H1 (cell line): ENCODE data around the gene MAN1C1. TPM values are rescaled to one million over a fixed set of nuclear protein-coding genes. Genes with fewer than 3 reads are reported as not detected.

Source experiments
- CTCF ChIA-PET: fragments of 300-600 bp; sonication (Branson Sonifier 250); formaldehyde crosslinking; loops from one replicate; lab custom pipeline; 2021; ENCODE audit not compliant: partially characterized antibody; lab: Charles Lee
- POLR2A ChIA-PET: fragments of 300-600 bp; sonication (Branson Sonifier 250); formaldehyde crosslinking; loops from one replicate; lab custom pipeline; 2021; ENCODE audit warnings: inconsistent platforms; ENCODE audit not compliant: partially characterized antibody; lab: Charles Lee
- DNase-seq, 2 experiments: peaks; one replicate each; pipeline versions ENCODE4 v3.0.0 to v3.0.0-alpha.2; 2010 to 2022; ENCODE audit warnings: low spot score in 2 of 2, low read depth in 1 of 2, mixed read lengths in 1 of 2
- FAIRE-seq: peaks from 2 replicates; lab custom pipeline; 2011; peaks lifted over from hg19 to GRCh38; lab: Jason Lieb, UNC
- H2AFZ ChIP-seq: 2 replicates; pipeline ENCODE4 v1.8.1; 2012; ENCODE audit warnings: low read length, inconsistent platforms
- H2AK5ac ChIP-seq: 2 replicates; pipeline ENCODE4 v1.6.1; 2013; ENCODE audit warnings: low read depth, low read length
- H2BK120ac ChIP-seq: replicated peaks from 2 replicates; pipeline ENCODE3; 2013; ENCODE audit warnings: low read depth, low read length, inconsistent platforms
- H2BK12ac ChIP-seq: 2 replicates; pipeline ENCODE4 v1.6.1; 2013; ENCODE audit warnings: low read depth, low read length
- H2BK15ac ChIP-seq: 2 replicates; pipeline ENCODE4 v1.6.1; 2013; ENCODE audit warnings: low read length
- H2BK20ac ChIP-seq: 2 replicates; pipeline ENCODE4 v1.6.1; 2013; ENCODE audit warnings: low read length
- H2BK5ac ChIP-seq: 2 replicates; pipeline ENCODE4 v1.6.1; 2013; ENCODE audit warnings: low read depth, low read length
- H3K14ac ChIP-seq: 2 replicates; pipeline ENCODE4 v1.6.1; 2013; ENCODE audit warnings: inconsistent platforms; ENCODE audit not compliant: insufficient read length
- H3K18ac ChIP-seq: 2 replicates; pipeline ENCODE4 v1.6.1; 2013; ENCODE audit warnings: low read length; ENCODE audit errors: extremely low read depth
- H3K23ac ChIP-seq: 2 replicates; pipeline ENCODE4 v1.6.1; 2013; ENCODE audit warnings: inconsistent platforms; ENCODE audit not compliant: insufficient read length
- H3K23me2 ChIP-seq: 2 replicates; pipeline ENCODE4 v1.6.1; 2013; ENCODE audit warnings: low read depth, low read length
- H3K27ac ChIP-seq: 2 replicates; pipeline ENCODE4 v1.6.1; 2011; ENCODE audit warnings: low read depth, low read length, inconsistent platforms
- H3K27me3 ChIP-seq, 4 experiments: replicated peaks in 1 of 4; 1 replicate in 1 of 4; 2 replicates in 3 of 4; pipeline versions ENCODE4 v1.6.1 to v1.8.1; 2011 to 2013; ENCODE audit warnings: low read length in 3 of 4, mild to moderate bottlenecking in 3 of 4, inconsistent platforms in 2 of 4, mixed read lengths in 2 of 4, moderate library complexity in 1 of 4; ENCODE audit not compliant: control insufficient read depth in 3 of 4, insufficient read depth in 3 of 4; ENCODE audit errors: extremely low read depth in 1 of 4
- H3K36me3 ChIP-seq, 4 experiments: 2 replicates each; pipeline versions ENCODE4 v1.6.1 to v1.8.1; 2011 to 2013; ENCODE audit warnings: mild to moderate bottlenecking in 4 of 4, low read length in 3 of 4, moderate library complexity in 2 of 4, control low read depth in 1 of 4, inconsistent platforms in 1 of 4; ENCODE audit not compliant: insufficient read depth in 4 of 4, control insufficient read depth in 2 of 4
- H3K4ac ChIP-seq: replicated peaks from 2 replicates; pipeline ENCODE3; 2013; ENCODE audit warnings: low read length, low read depth, mixed read lengths, inconsistent platforms; ENCODE audit not compliant: insufficient read length
- H3K4me1 ChIP-seq, 4 experiments: replicated peaks in 1 of 4; 1 replicate in 1 of 4; 2 replicates in 3 of 4; pipeline versions ENCODE4 v1.6.1 to v1.8.1; 2011 to 2013; ENCODE audit warnings: low read length in 3 of 4, inconsistent platforms in 2 of 4, mixed read lengths in 1 of 4; ENCODE audit not compliant: insufficient read depth in 4 of 4, control insufficient read depth in 3 of 4
- H3K4me2 ChIP-seq, 2 experiments: 2 replicates each; pipeline versions ENCODE4 v1.6.1 to v1.8.1; 2011 to 2013; ENCODE audit warnings: low read depth in 2 of 2, low read length in 2 of 2, control low read depth in 1 of 2, inconsistent platforms in 1 of 2, mild to moderate bottlenecking in 1 of 2; ENCODE audit not compliant: insufficient read depth in 1 of 2
- H3K4me3 ChIP-seq, 4 experiments: fragments of 200-600, 300-600 bp in 1 of 4; sonication (generic), shearing (Covaris generic), sonication (Bioruptor Twin) in 1 of 4; 2 replicates each; pipeline versions ENCODE4 v1.5.1 to v1.8.1; 2011 to 2016; ENCODE audit warnings: low read length in 4 of 4, low read depth in 3 of 4, control low read depth in 2 of 4, inconsistent platforms in 2 of 4, mild to moderate bottlenecking in 2 of 4, mixed read lengths in 1 of 4, moderate library complexity in 1 of 4; ENCODE audit not compliant: insufficient read depth in 2 of 4; ENCODE audit errors: extremely low read depth in 1 of 4
- H3K56ac ChIP-seq: replicated peaks from 2 replicates; pipeline ENCODE3; 2013; ENCODE audit warnings: low read depth, mild to moderate bottlenecking, mixed read lengths, low read length, inconsistent platforms; ENCODE audit not compliant: insufficient read length
- H3K79me1 ChIP-seq: 2 replicates; pipeline ENCODE4 v1.6.1; 2013; ENCODE audit warnings: low read depth, low read length, control low read depth
- H3K79me2 ChIP-seq, 2 experiments: 2 replicates each; pipeline versions ENCODE4 v1.6.1 to v1.8.1; 2012 to 2013; ENCODE audit warnings: low read length in 2 of 2, mild to moderate bottlenecking in 2 of 2, inconsistent platforms in 1 of 2; ENCODE audit not compliant: insufficient read depth in 2 of 2, control insufficient read depth in 1 of 2
- H3K9ac ChIP-seq, 4 experiments: replicated peaks in 1 of 4; 1 replicate in 1 of 4; 2 replicates in 3 of 4; pipeline versions ENCODE4 v1.6.1 to v1.8.1; 2011 to 2013; ENCODE audit warnings: low read depth in 3 of 4, low read length in 3 of 4, control low read depth in 2 of 4, mild to moderate bottlenecking in 2 of 4, moderate library complexity in 2 of 4, inconsistent platforms in 1 of 4; ENCODE audit errors: extremely low read depth in 1 of 4
- H3K9me3 ChIP-seq, 2 experiments: 2 replicates each; pipeline versions ENCODE4 v1.6.1 to v1.8.1; 2012 to 2013; ENCODE audit warnings: mild to moderate bottlenecking in 2 of 2, moderate library complexity in 2 of 2, control low read depth in 1 of 2, inconsistent platforms in 1 of 2, low read depth in 1 of 2, low read length in 1 of 2, mixed read lengths in 1 of 2; ENCODE audit not compliant: insufficient read depth in 2 of 2
- H4K20me1 ChIP-seq, 2 experiments: replicated peaks in 1 of 2; 2 replicates each; pipeline versions ENCODE3 to v1.8.1; 2011 to 2013; ENCODE audit warnings: inconsistent platforms in 2 of 2, low read length in 2 of 2, mild to moderate bottlenecking in 1 of 2; ENCODE audit not compliant: insufficient read depth in 2 of 2, control insufficient read depth in 1 of 2
- H4K5ac ChIP-seq: 2 replicates; pipeline ENCODE4 v1.6.1; 2013; ENCODE audit warnings: low read length, low read depth, mixed read lengths, inconsistent platforms; ENCODE audit not compliant: insufficient read length
- H4K8ac ChIP-seq: 2 replicates; pipeline ENCODE4 v1.8.0; 2013; ENCODE audit warnings: mild to moderate bottlenecking, moderate library complexity, low read length, inconsistent platforms; ENCODE audit not compliant: insufficient read depth; ENCODE audit errors: extremely low read depth
- H4K91ac ChIP-seq: replicated peaks from 2 replicates; pipeline ENCODE3; 2013; ENCODE audit warnings: low read length, mixed read lengths, inconsistent platforms; ENCODE audit not compliant: insufficient read length
- ATF2 ChIP-seq: IDR thresholded peaks from 2 replicates; pipeline ENCODE4 v1.6.1; 2012; ENCODE audit warnings: low read length, inconsistent platforms
- ATF3 ChIP-seq: IDR thresholded peaks from 2 replicates; pipeline ENCODE4 v1.6.1; 2011; ENCODE audit warnings: low read depth, mild to moderate bottlenecking, low read length; ENCODE audit not compliant: insufficient read depth
- TAF1 ChIP-seq: IDR thresholded peaks from 2 replicates; pipeline ENCODE4 v1.6.1; 2011; ENCODE audit warnings: mild to moderate bottlenecking, low read depth, low read length
- WGBS, 2 experiments: shearing (Covaris generic) in 1 of 2; methylation state at CpG; one replicate each; pipeline versions ENCODE4 v1.1.6 to v1.1.7; 2013 to 2015; ENCODE audit warnings: low lambda C conversion rate in 2 of 2, mixed read lengths in 2 of 2, inconsistent platforms in 1 of 2, low coverage in 1 of 2, missing lambda C conversion rate in 1 of 2; ENCODE audit not compliant: insufficient replicate concordance in 2 of 2, insufficient coverage in 1 of 2, insufficient read length in 1 of 2; ENCODE audit errors: extremely low coverage in 1 of 2, missing lambda C conversion rate in 1 of 2; 5-methylcytosine and 5-hydroxymethylcytosine counted together
- polyA plus RNA-seq, 7 experiments: library from polyadenylated mRNA; depleted of rRNA in 3 of 7; stranded (reverse) in 5 of 7; unstranded in 2 of 7; fragments of >200 nt in 5 of 7; fragments of 200-250 nt in 2 of 7; gene quantifications; 1 replicate in 5 of 7; 2 replicates in 1 of 7; 4 replicates in 1 of 7; pipeline versions ENCODE4 v1.2.1 to v1.2.3, GENCODE V29; 2011 to 2013; ENCODE audit warnings: missing spikeins in 2 of 7, mixed read lengths in 2 of 7
- total RNA-seq: library from RNA; stranded (reverse); fragmentation: NEBNext Ultra II Directional; extraction: Animal tissue kit (Norgen Biotek cat#: 25700); gene quantifications from 2 replicates; pipeline ENCODE4 v1.2.1, GENCODE V29; 2021

Gene MAN1C1
- total and polyA plus RNA-seq, 2 of the 8 experiments (the other 6 are each of a cell fraction or from before 2014, with no cell fraction given), result 7.8 to 15.2 TPM

GRCh38 chr1:25573961-25574360 is 42.6 kb upstream of the MAN1C1 start:
- Histone ChIP-seq H2BK120ac (no peak overlapping the region), H3K23me2 (no peaks in the 10 kb centered on the region), H2AFZ (no peak overlapping the region), H4K91ac (no peak overlapping the region), H2BK12ac (no peak overlapping the region; the same call in 1 of the 2 replicates), H3K56ac (no peak overlapping the region), H3K27me3 (no peaks in the 10 kb centered on the region), H3K27ac (no peak overlapping the region), H2BK15ac (no peak overlapping the region; the same call in 1 of the 2 replicates), H2AK5ac (0 out of 2 replicates have a peak overlapping the region, but pooled peaks have one; percentile 53), H3K9me3 (no peaks in the 10 kb centered on the region), H3K4me3 (no peak overlapping the region), H2BK20ac (no peak overlapping the region), H3K4me2 (no peak overlapping the region), H3K4me1 (peaks cover 0 to 27% (median 13%) of the 10 kb centered on the region in 4 experiments; a peak in 6 of 7 replicates), H3K79me2 (no peaks in the 10 kb centered on the region), H3K14ac (no peak overlapping the region), H3K4ac (no peak overlapping the region), H4K20me1 (peaks cover 0 to 4% of the 10 kb centered on the region in 2 experiments), H2BK5ac (no peak overlapping the region), H3K9ac (no peak overlapping the region), H4K5ac (no peak overlapping the region), H3K18ac (no peak overlapping the region), H3K23ac (no peak overlapping the region), H3K79me1 (no peaks in the 10 kb centered on the region), H3K36me3 (no peaks in the 10 kb centered on the region), H4K8ac (0 out of 2 replicates have a peak overlapping the region, but pooled peaks have one; percentile 37)
- TF ChIP-seq ATF3 (no peak), ATF2 (no peak), TAF1 (no peak)
- FAIRE-seq, result no peak
- ChIA-PET POLR2A (no interaction called here), CTCF (interaction anchor here (0.9 to 5.5 kb wide), 26 partner anchors 9 to 462 kb away, joined by 3 to 92 read pairs (median 7); partner anchors contain the start of gene LDLRAP1)
- WGBS, 2 experiments, result 77% methylated on average over 8 of the region's 8 CpGs; no CpG with 5 or more reads in 1 of the 2 experiments
- no peak for DNase-seq
